A549 (cell line): ENCODE data around the gene NDUFA8. TPM values are rescaled to one million over a fixed set of nuclear protein-coding genes. Genes with fewer than 3 reads are reported as not detected.

ENCODE experiments used
- ATAC-seq, 2 experiments: fragments of 200-7000 bp in 1 of 2; fragments of >200 bp in 1 of 2; cut with Nextera tagmentation in 1 of 2; cut with Tn5 transposase in 1 of 2; 3 replicates each; pipeline versions ENCODE4 v1.8.0 to v1.9.1; 2018 to 2020; ENCODE audit warnings: mild to moderate bottlenecking in 1 of 2, moderate library complexity in 1 of 2
- CTCF ChIA-PET: fragments of 300-600 bp; sonication (Branson Sonifier 250); formaldehyde crosslinking; extraction: SDS; loops from one replicate; lab custom pipeline; 2021; ENCODE audit warnings: antibody characterized with exemption, inconsistent platforms; lab: Yijun Ruan, JAX
- POLR2A ChIA-PET: fragments of 350-600 bp; formaldehyde crosslinking; extraction: SDS; loops from one replicate; lab custom pipeline; 2021; ENCODE audit warnings: antibody characterized with exemption, inconsistent platforms; lab: Yijun Ruan, JAX
- DNase-seq, 2 experiments: peaks; one replicate each; pipeline versions ENCODE4 v3.0.0 to v3.0.0-alpha.2; 2011 to 2016; ENCODE audit warnings: low read depth in 1 of 2, low spot score in 1 of 2
- FAIRE-seq: peaks from 2 replicates; lab custom pipeline; 2011; peaks lifted over from hg19 to GRCh38; lab: Jason Lieb, UNC
- H3K27ac ChIP-seq, 2 experiments: fragments of >200 bp; sonication (Bioruptor Twin); formaldehyde crosslinking; 3 replicates each; pipeline ENCODE4 v1.5.1; 2016 to 2017
- H3K4me1 ChIP-seq: fragments of >200 bp; sonication (Bioruptor Twin); formaldehyde crosslinking; 3 replicates; pipeline ENCODE4 v1.6.1; 2016
- H3K4me2 ChIP-seq: fragments of >200 bp; sonication (Bioruptor Twin); formaldehyde crosslinking; 3 replicates; pipeline ENCODE4 v1.6.1; 2016
- H3K4me3 ChIP-seq: fragments of >200 bp; sonication (Bioruptor Twin); formaldehyde crosslinking; 3 replicates; pipeline ENCODE4 v1.5.1; 2016
- H3K9me3 ChIP-seq: fragments of >200 bp; sonication (Bioruptor Twin); formaldehyde crosslinking; 3 replicates; pipeline ENCODE4 v1.6.1; 2016
- BCL3 ChIP-seq: fragments of >200 bp; sonication (Bioruptor Twin); formaldehyde crosslinking; IDR thresholded peaks from 3 replicates; pipeline ENCODE4 v1.6.1; 2016
- CHD2 ChIP-seq: fragments of 150-350 bp; IDR thresholded peaks from 2 replicates; pipeline ENCODE4 v1.6.1; 2014; ENCODE audit warnings: low read length; ENCODE audit not compliant: partially characterized antibody
- CTCF ChIP-seq: fragments of >200 bp; sonication (Bioruptor Twin); formaldehyde crosslinking; IDR thresholded peaks from 3 replicates; pipeline ENCODE4 v1.5.1; 2016
- ELK1 ChIP-seq: fragments of 150-350 bp; IDR thresholded peaks from 2 replicates; pipeline ENCODE4 v1.6.1; 2014; ENCODE audit warnings: low read depth, mild to moderate bottlenecking, low read length
- FOXS1 ChIP-seq: fragments of 250-450 bp; sonication (Bioruptor Pico); IDR thresholded peaks from 2 replicates; pipeline ENCODE4 v1.5.0; 2020; ENCODE audit warnings: mild to moderate bottlenecking, moderate library complexity
- HMGXB4 ChIP-seq: fragments of 250-450 bp; sonication (Bioruptor Pico); IDR thresholded peaks from 2 replicates; pipeline ENCODE4 v1.5.0; 2021; ENCODE audit warnings: mild to moderate bottlenecking, moderate library complexity, borderline replicate concordance
- JUN ChIP-seq, 2 experiments: fragments of >200 bp; sonication (Bioruptor Twin); formaldehyde crosslinking; IDR thresholded peaks; 2 replicates in 1 of 2; 3 replicates in 1 of 2; pipeline ENCODE4 v1.6.1; 2016 to 2017
- JUNB ChIP-seq: fragments of >200 bp; sonication (Bioruptor Twin); formaldehyde crosslinking; IDR thresholded peaks from 2 replicates; pipeline ENCODE4 v1.6.1; 2016
- MAZ ChIP-seq: fragments of 150-350 bp; IDR thresholded peaks from 2 replicates; pipeline ENCODE4 v1.6.1; 2014; ENCODE audit warnings: antibody characterized with exemption, low read depth, low read length, borderline replicate concordance
- MYC ChIP-seq: IDR thresholded peaks from 2 replicates; pipeline ENCODE4 v1.6.1; 2012; ENCODE audit warnings: mild to moderate bottlenecking, inconsistent platforms, low read length, improper control_type of control experiment, borderline replicate concordance
- POLR2AphosphoS2 ChIP-seq: conservative IDR thresholded peaks from 2 replicates; pipeline ENCODE4 v1.6.1; 2012; ENCODE audit warnings: low read length, improper control_type of control experiment, inconsistent platforms
- RAD21 ChIP-seq, 2 experiments: fragments of >200 bp in 1 of 2; sonication (Bioruptor Twin) in 1 of 2; formaldehyde crosslinking in 1 of 2; IDR thresholded peaks in 1 of 2; conservative IDR thresholded peaks in 1 of 2; 2 replicates in 1 of 2; 3 replicates in 1 of 2; pipeline ENCODE4 v1.6.1; 2012 to 2018; ENCODE audit warnings: inconsistent platforms in 1 of 2
- RFX5 ChIP-seq: fragments of 450-650 bp; IDR thresholded peaks from 2 replicates; pipeline ENCODE4 v1.7.1; 2014; ENCODE audit warnings: antibody characterized with exemption, mild to moderate bottlenecking, moderate library complexity
- RNF2 ChIP-seq: fragments of 200-600 bp; sonication (generic); IDR thresholded peaks from 2 replicates; pipeline ENCODE4 v1.6.1; 2016; ENCODE audit warnings: low read depth, mild to moderate bottlenecking, antibody characterized with exemption, moderate library complexity, borderline replicate concordance
- SMC3 ChIP-seq: fragments of >200 bp; sonication (Bioruptor Twin); formaldehyde crosslinking; IDR thresholded peaks from 3 replicates; pipeline ENCODE4 v1.6.1; 2018; ENCODE audit warnings: inconsistent platforms
- SREBF2 ChIP-seq: fragments of 450-650 bp; IDR thresholded peaks from 2 replicates; pipeline ENCODE4 v1.6.1; 2014; ENCODE audit warnings: mild to moderate bottlenecking, moderate library complexity
- USF2 ChIP-seq: fragments of 450-650 bp; IDR thresholded peaks from 2 replicates; pipeline ENCODE4 v1.6.1; 2014; ENCODE audit warnings: antibody characterized with exemption
- ZNF302 ChIP-seq: fragments of 250-450 bp; sonication (Bioruptor Pico); IDR thresholded peaks from 2 replicates; pipeline ENCODE4 v1.9.0; 2021; ENCODE audit warnings: inconsistent platforms, mild to moderate bottlenecking, moderate library complexity
- WGBS: methylation state at CpG from one replicate; pipeline ENCODE4 v1.1.6; 2017; ENCODE audit errors: missing lambda C conversion rate; 5-methylcytosine and 5-hydroxymethylcytosine counted together
- polyA plus RNA-seq, 4 experiments: library from polyadenylated mRNA; depleted of rRNA in 3 of 4; stranded (reverse); fragments of >200 nt; fragmentation: RNase III in 1 of 4; extraction: RNeasy Plus Mini Kit Qiagen cat#74134 plus additional on column Dnase treatment in 1 of 4; gene quantifications; 2 replicates in 3 of 4; 3 replicates in 1 of 4; pipeline ENCODE4 v1.2.3, GENCODE V29; 2011 to 2017

Gene NDUFA8
- polyA plus RNA-seq, 2 of the 4 experiments (the other 2 are of a cell fraction) = 120 to 145 TPM

DNA sequence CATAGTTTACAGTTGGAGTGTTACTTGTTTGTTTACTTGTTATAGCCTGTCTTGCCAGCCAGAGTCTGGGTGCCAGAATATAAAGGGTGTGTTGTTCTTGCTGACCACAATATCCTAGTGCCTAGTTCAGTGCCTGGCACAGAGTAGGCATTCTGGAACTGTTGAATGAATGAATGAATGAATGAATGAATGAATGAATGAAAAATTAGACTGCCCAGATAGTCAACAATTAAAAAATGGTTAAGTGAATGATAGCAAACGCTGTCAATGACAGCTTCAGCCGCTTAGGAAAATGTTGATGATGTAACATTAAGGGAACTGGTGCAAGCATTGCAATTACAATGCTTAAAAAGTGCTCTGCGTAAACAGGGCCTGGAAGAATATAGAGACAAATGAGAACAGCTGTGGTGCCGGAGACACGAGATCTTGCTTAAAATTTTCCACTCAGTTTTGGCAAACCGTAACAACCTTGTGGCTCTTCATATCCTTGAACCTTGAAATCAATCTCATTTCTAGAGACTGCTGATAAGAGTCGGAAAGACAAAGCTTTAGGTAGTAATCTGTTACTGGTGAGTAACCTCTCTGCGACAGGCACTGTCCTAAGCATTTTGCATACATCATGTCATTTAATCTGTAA lies 61.8 kb downstream of the NDUFA8 start:
- CTCF ChIA-PET = interaction anchor here (0.6 to 10.5 kb wide), 19 partner anchors 9 to 723 kb away, joined by 3 to 385 read pairs (median 9); partner anchors contain the start of genes MRRF and RBM18
- TF ChIP-seq ZNF302 (CRISPR knock-in tag) = no peak
- no peak for TF ChIP-seq MYC
- no peak for TF ChIP-seq POLR2AphosphoS2
- no peak for TF ChIP-seq SREBF2
- no peak for TF ChIP-seq RNF2
- TF ChIP-seq RAD21 (conservative IDR thresholded peaks at IDR 0.05 in 1 of 2, IDR thresholded peaks at IDR 0.05 in 1 of 2) = no peak
- TF ChIP-seq MAZ = no peak
- no peak for TF ChIP-seq CTCF
- no peak for TF ChIP-seq RFX5
- no peak for TF ChIP-seq ELK1
- no peak for TF ChIP-seq CHD2
- no peak for TF ChIP-seq SMC3
- no peak for TF ChIP-seq BCL3
- no peak for TF ChIP-seq USF2
- no peak for TF ChIP-seq JUNB
- TF ChIP-seq FOXS1 = no peak
- TF ChIP-seq HMGXB4 (CRISPR knock-in tag) = no peak
- no peak for TF ChIP-seq JUN (IDR thresholded peaks at IDR 0.05)
- WGBS = 32% methylated on average over 8 of the region's 8 CpGs
- H3K4me1 ChIP-seq = 0 out of 3 replicates have a peak, but pooled peaks cover 5% of the 10 kb centered on the region
- DNase-seq = no peak
- H3K9me3 ChIP-seq = no peaks in the 10 kb centered on the region
- POLR2A ChIA-PET = no interaction called here
- no peak for FAIRE-seq
- no peak overlapping the region for H3K27ac ChIP-seq
- H3K4me2 ChIP-seq = no peak overlapping the region
- no peak overlapping the region for H3K4me3 ChIP-seq
- ATAC-seq = no peak
